ENCODE measurements around the gene C9orf57. TPM values are rescaled to one million over a fixed set of nuclear protein-coding genes. Genes with fewer than 3 reads are reported as not detected.

C9orf57 gene, protein sequence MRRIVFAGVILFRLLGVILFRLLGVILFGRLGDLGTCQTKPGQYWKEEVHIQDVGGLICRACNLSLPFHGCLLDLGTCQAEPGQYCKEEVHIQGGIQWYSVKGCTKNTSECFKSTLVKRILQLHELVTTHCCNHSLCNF
- total RNA-seq = not detected

DNA sequence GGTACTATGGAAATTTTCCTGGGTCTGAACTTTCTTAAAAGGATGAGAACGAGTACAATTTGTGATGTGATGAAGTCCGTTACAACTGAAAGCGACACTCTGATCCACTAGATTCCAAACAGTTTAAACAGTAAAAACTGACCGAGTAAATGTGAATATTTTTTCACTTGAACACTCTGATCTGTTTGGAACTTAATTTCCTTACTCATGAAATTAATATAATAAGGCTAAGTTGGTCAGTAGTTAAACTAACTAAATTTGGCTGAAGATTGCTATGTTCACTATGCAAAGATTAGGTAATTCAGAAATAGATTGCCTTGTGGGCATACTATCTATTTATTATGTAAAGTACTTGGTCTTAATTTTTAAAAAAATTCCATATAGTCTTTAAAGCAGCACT, at the start of gene C9orf57:
Gene C9orf57, minus strand, starts transcription at position 101 of the 400 bp plus-strand sequence. CDS start 1,282 bp downstream, outside the sequence.

Other genes with a start within 250 kb of the C9orf57 start
- 10 to 100 TPM; 20.8 to 24.6 TPM for gene ABHD17B, start 149.4 kb downstream of the C9orf57 start, total RNA-seq
- 10 to 100 TPM; 11.0 to 14.5 TPM for gene C9orf85, start 149.0 kb downstream of the C9orf57 start, total RNA-seq
- gene GDA, start 88.8 kb upstream of the C9orf57 start, total RNA-seq = not detected